Spleen (tissue), 7 donors: Measurements from ENCODE around the gene SETD3.

ENCODE experiments used
- CTCF ChIP-seq, 11 experiments: fragments of 200-600 bp in 7 of 11; fragments of 450-650 bp in 4 of 11; sonication (generic) in 4 of 11; IDR thresholded peaks in 8 of 11; conservative IDR thresholded peaks in 3 of 11; 1 replicate in 7 of 11; 2 replicates in 4 of 11; pipeline versions ENCODE4 v1.4.0 to v1.8.0; 2016 to 2021; ENCODE audit warnings: antibody characterized with exemption in 11 of 11, inconsistent platforms in 4 of 11, mild to moderate bottlenecking in 1 of 11
- POLR2AphosphoS5 ChIP-seq, 3 donors: sonication (generic); formaldehyde crosslinking; IDR thresholded peaks; one replicate each; pipeline ENCODE4 v1.5.1; 2017; ENCODE audit warnings: antibody characterized with exemption in 3 of 3
- donor health status: DM: no; HTN: no; CAD: no; lungs with moderate emphysema.
- donor health status: DM: no; HTN: no; CAD: no.
- donor health status: DM: no; HTN: no; CAD: no.

GRCh38 chr14:99509871-99510555 is 29.4 kb upstream of the SETD3 start:
- TF ChIP-seq POLR2AphosphoS5 (IDR thresholded peaks at IDR 0.05) (no peak), CTCF (IDR thresholded peaks at IDR 0.05 in 8 of 11, conservative IDR thresholded peaks at IDR 0.05 in 3 of 11) (no peak)
